Lower leg skin (tissue), 4 donors: Measurements from ENCODE around the gene TXNDC2. TPM values are rescaled to one million over a fixed set of nuclear protein-coding genes. Genes with fewer than 3 reads are reported as not detected.

ENCODE experiments used
- DNase-seq, 2 donors: peaks; one replicate each; pipeline ENCODE4 v3.0.0-alpha.2; 2019; ENCODE audit warnings: low spot score in 2 of 2
- H3K4me3 ChIP-seq: fragments of 200-600 bp; sonication (generic); 2 replicates; pipeline ENCODE4 v1.5.1; 2017; ENCODE audit warnings: mild to moderate bottlenecking, low read depth; ENCODE audit not compliant: poor library complexity, severe bottlenecking
- POLR2A ChIP-seq, 2 donors: fragments of 450-650 bp; IDR thresholded peaks; one replicate each; pipeline ENCODE4 v1.6.1; 2016 to 2017; ENCODE audit warnings: antibody characterized with exemption in 2 of 2, mild to moderate bottlenecking in 1 of 2, moderate library complexity in 1 of 2
- WGBS, 2 donors: methylation state at CpG; one replicate each; pipeline ENCODE4 v1.1.5; 2018; 5-methylcytosine and 5-hydroxymethylcytosine counted together
- intact Hi-C: fragments of 100-400 bp; cut with DNase I; formaldehyde crosslinking; loops from one replicate; pipeline ENCODE4 v1.15.0; 2023; ENCODE audit warnings: low total_unique reads
- total RNA-seq, 4 donors: library from RNA; depleted of rRNA; stranded (reverse); fragments of >200 nt; gene quantifications; one replicate each; pipeline ENCODE4 v1.1.0, GENCODE V29; 2016
- TF ChIP-seq, protein P1 (sequence below), 3 donors: fragments of 450-650 bp; IDR thresholded peaks; one replicate each; pipeline ENCODE4 v1.5.1; 2016; ENCODE audit warnings: antibody characterized with exemption in 3 of 3, mild to moderate bottlenecking in 3 of 3, moderate library complexity in 2 of 3

TXNDC2 gene
- total RNA-seq, 4 donors from 2014 or later = 0.06 TPM; not detected in 3

DNA sequence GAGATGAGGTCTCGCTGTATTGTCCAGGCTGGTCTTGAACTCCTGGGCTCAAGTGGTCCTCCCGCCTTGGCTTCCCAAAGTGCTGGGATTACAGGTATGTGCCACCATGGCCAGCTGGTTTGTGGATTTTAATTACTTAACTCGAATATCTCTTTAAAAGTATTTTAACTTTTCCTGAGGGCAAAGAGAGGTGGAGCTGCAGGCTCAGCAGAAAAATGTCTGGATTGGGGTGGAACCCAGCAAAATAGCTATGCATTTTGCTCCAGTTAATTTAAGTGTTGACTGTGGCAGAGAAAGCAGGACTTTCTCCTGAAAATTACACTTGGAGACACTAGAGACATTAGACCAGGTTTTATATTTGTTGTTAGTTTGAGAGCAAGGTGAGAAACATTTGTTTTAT, 35.5 kb upstream of the TXNDC2 start:
- intact Hi-C loops = no loop called here
- TF ChIP-seq, protein P1, sequence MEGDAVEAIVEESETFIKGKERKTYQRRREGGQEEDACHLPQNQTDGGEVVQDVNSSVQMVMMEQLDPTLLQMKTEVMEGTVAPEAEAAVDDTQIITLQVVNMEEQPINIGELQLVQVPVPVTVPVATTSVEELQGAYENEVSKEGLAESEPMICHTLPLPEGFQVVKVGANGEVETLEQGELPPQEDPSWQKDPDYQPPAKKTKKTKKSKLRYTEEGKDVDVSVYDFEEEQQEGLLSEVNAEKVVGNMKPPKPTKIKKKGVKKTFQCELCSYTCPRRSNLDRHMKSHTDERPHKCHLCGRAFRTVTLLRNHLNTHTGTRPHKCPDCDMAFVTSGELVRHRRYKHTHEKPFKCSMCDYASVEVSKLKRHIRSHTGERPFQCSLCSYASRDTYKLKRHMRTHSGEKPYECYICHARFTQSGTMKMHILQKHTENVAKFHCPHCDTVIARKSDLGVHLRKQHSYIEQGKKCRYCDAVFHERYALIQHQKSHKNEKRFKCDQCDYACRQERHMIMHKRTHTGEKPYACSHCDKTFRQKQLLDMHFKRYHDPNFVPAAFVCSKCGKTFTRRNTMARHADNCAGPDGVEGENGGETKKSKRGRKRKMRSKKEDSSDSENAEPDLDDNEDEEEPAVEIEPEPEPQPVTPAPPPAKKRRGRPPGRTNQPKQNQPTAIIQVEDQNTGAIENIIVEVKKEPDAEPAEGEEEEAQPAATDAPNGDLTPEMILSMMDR (IDR thresholded peaks at IDR 0.05) = no peak
- TF ChIP-seq POLR2A (IDR thresholded peaks at IDR 0.05) = no peak
- 65% methylated on average over 3 of the region's 3 CpGs for WGBS, 2 donors
- no peak overlapping the region for H3K4me3 ChIP-seq
- DNase-seq = no peak

DNA sequence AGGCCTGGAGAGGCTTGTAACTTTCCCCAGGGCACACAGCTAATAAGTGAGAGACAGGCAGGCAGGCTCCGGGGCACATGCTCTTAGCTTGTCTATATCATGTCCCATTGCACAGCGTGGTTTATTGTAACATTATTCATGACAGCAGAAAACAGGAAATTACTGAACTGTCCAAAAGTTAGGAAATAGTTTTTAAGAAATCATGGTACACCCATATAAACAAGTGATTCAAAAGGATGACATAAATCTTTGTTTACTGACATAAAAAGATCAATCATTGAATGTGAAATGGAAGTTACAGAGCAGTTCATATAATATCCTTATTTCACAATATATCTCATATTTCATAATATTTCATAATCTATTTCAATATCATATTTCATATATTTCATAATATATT, 34.3 kb upstream of the TXNDC2 start:
- no peak for TF ChIP-seq POLR2A (IDR thresholded peaks at IDR 0.05)
- TF ChIP-seq, protein P1 (IDR thresholded peaks at IDR 0.05) = no peak

DNA sequence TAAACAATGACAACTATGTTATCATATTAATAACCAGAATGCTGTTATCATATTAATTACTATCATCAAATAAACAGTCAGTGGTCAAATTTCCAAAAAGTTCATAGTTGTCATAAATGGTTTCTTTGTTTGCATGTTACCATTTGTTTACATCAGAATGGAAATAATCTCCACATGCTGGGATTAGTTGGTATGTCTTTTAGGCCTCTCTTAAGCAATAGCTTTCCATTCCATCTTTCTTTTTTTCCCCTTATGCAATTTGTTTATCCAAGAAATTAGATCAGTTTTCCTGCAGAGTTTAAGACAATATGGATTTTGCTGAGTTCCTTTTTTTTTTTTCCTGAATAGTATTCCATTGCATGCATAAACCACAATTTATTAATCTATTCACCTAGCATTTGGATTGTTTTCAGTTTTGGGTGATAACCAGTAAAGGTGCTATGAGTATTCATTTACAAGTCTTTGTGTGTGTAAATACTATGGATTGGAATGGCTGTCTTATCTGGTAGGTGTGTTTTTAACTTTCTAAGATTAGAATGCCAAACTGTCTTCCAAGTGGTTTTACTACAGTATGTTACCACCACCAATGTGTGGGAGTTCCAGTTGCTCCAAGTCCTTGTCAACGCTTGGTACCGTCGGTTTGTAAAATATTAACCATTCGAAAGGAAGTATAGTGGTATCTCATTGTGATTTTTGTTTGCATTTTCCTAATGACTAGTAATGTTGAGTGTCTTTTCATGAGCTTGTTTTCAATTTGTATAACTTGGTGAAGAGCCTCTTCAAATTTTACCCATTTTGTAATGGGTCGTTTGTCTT, 33.3 kb upstream of the TXNDC2 start:
- no peak for DNase-seq
- intact Hi-C loops = no loop called here
- 95 to 96% methylated on average over 5 of the region's 5 CpGs for WGBS, 2 donors
- TF ChIP-seq POLR2A (IDR thresholded peaks at IDR 0.05) = no peak
- TF ChIP-seq, protein P1 (IDR thresholded peaks at IDR 0.05) = no peak
- H3K4me3 ChIP-seq = no peak overlapping the region

More for the DNA sequence above, 34.3 kb upstream of the TXNDC2 start:
- WGBS, 2 donors = 52 to 56% methylated on average over 2 of the region's 2 CpGs
- no peak overlapping the region for H3K4me3 ChIP-seq
- intact Hi-C loops = no loop called here
- no peak for DNase-seq

DNA sequence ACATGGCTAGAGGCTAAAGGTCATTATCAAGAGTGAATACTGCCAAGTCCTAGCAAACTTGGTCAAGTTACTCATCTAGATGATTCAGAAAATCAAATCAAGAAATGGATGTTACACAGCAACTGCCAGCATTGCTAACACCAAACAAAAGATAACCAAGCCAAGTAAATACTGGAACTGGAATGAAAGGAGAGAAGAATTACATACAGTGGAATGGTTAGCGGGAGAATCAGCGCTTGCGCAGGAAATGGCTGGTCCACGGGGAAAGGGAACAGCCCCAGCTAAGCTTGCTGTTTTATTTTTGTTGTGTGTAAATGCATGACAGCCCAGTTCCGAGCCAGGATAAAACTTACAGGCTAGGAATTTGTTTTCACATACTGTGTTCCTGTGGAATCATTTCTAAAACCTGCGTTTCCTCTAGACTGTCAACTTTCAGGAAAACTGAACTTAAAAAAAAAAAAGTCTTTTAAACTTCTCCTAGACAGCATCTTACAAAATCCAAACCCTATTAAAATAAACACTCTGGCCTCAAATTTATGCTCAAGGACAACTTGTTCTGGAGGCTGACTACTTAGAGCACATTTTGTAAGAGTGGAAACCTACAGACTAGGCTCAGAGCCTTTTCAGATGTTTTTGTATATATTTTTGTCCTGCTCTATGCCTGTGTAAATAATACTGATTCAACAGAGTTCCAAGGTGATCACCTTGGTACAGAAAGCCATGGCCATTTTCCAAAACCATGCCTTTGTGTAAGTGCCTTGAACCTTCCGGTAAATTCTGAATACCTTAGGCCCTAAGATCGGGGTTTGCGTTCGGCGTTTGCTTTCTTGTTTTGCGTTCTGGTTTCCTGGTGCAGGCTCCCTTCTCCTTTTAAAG, 30.7 kb upstream of the TXNDC2 start:
- no peak overlapping the region for H3K4me3 ChIP-seq
- TF ChIP-seq, protein P1 (IDR thresholded peaks at IDR 0.05) = no peak
- TF ChIP-seq POLR2A (IDR thresholded peaks at IDR 0.05) = no peak
- WGBS, 2 donors = 81 to 83% methylated on average over 12 of the region's 12 CpGs
- DNase-seq = no peak
- intact Hi-C loops = no loop called here

DNA sequence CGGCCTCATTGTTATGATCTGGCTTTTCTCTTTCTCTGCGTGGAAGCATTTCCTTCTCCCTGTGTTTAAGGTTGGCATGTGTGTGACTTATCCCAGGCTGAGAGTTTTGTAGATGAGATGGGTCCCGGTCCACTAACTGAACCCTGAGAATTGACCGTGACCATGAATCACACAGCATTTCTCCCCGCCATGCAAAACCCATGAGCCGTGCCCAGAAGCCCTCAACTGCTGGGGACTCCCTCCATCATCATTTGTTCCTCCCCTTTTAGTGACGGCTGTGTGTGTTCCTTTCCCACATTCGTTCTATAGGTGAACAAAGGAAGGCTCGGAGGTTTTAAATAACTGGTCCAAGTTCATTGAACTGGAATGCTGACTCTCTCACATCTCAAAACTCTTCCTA, 30.1 kb upstream of the TXNDC2 start:
- 96% methylated on average over 9 of the region's 9 CpGs for WGBS, 2 donors

More for the DNA sequence above, 30.1 kb upstream of the TXNDC2 start:
- H3K4me3 ChIP-seq = no peak overlapping the region
- TF ChIP-seq, protein P1 (IDR thresholded peaks at IDR 0.05) = no peak
- TF ChIP-seq POLR2A (IDR thresholded peaks at IDR 0.05) = no peak
- DNase-seq = no peak
- intact Hi-C loops = no loop called here
